Endometrium (tissue), 2 donors: ENCODE measurements around the gene EZH2.

Source experiments
- FAIRE-seq: peaks from 2 replicates; lab custom pipeline; 2012; peaks lifted over from hg19 to GRCh38; lab: Jason Lieb, UNC
- donor health status: control.
- donor health status: control.

Gene EZH2

GRCh38 chr7:148898845-148899484 lies 14.9 kb upstream of the EZH2 start:
- no peak for FAIRE-seq

GRCh38 chr7:148894591-148894990 lies 10.5 kb upstream of the EZH2 start:
- no peak for FAIRE-seq

- no peak for FAIRE-seq
Measured at GRCh38 chr7:148893071-148893470, 9.0 kb upstream of the EZH2 start.

DNA sequence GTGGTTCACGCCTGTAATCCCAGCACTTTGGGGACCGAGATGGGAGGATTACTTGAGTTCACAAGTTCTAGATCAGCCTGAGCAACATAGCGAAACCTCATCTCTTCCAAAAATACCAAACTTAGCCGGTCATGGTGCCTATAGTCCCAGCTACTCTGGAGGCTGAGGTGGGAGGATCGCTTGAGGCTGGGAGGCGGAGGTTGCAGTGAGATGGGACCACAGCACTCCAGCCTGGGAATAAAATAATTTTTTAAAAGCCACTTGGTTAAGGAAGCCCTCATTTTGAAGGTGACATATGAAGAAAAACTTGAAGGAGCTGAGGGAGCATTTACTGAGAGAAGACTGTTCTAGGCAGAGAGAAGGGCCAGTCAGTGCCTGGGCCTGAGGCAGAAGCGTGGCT lies 4.2 kb upstream of the EZH2 start:
- no peak for FAIRE-seq

- FAIRE-seq: no peak
Measured at GRCh38 chr7:148886844-148887243, 2.8 kb upstream of the EZH2 start.

- no peak for FAIRE-seq
Measured at GRCh38 chr7:148884299-148885022, 370 bp upstream of the EZH2 start.

DNA sequence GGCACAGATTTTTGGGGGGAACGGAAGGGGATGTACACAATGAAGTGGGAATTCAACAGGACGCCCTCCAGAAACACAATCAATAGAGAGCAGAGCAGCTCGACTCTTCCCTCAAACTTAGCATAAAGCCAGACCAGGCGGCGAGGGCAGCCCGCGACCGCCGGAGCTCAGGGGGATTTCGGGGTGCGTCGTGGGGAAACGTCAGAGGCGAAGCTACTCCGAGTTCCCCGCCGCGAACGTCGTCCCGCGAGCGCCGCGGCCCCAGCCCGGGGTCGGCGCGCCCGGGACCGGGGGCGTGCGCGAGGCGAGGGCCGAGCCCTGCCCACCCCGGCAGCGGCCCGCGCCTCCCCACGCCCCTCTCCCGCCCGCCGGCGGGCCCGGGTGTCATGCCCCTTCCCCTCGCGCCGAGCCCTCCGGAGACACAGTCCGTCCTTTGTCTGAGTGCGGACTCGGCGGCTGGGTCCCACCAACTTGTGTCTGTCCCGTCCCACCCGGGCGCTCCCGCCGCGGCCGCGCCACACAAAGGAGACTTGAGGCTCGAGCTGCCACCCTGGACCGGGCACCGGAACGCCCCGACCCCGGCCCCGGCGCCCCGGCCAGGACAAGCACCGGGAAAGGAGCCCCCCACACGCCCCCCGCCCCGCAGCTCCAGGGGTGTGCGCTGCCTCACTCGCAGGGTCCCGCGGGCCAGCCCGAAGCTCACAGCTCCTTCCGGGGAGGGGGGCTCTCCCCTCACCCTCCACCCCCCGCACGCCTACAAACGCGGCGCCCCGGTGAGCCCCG lies 634 bp downstream of the EZH2 start:
- FAIRE-seq: no peak

DNA sequence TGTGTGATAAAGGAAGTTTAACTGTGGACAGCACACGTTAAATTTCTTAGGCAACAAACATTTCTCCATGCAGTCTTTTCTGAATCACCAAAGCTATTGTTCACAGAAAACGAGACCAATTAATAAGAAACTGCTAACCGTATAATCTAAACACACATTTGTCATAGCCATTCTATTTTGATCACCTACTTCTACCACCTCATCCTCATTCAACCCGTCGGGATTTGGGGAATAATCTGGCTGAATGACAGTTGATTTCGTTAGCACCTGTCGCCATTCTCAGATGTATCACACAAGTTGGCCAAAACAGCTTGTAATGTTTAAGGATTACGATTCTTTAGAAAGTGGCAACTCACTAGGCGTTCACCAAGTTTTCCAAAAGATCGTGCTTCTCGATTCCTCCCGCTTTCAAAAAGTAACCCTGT lies 1.2 kb downstream of the EZH2 start:
- FAIRE-seq: no peak

DNA sequence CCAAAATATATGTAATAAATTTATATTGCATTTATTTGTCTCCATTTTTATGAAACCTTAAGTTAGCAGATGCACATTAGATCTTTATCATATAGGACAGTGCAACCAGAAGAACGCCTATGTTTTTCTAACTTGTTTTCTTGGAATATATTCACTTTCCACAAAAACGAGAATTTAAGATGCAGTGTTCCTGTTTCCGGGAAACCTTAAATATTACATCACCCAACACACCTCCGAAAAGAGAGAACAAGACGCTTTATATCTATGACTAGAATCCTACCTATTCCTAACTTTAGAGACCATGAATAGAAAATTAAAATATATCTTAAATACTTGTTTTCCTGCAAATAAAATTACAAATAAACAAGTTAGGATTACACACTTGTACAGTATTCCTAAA lies 1.9 kb downstream of the EZH2 start:
- FAIRE-seq: no peak

DNA sequence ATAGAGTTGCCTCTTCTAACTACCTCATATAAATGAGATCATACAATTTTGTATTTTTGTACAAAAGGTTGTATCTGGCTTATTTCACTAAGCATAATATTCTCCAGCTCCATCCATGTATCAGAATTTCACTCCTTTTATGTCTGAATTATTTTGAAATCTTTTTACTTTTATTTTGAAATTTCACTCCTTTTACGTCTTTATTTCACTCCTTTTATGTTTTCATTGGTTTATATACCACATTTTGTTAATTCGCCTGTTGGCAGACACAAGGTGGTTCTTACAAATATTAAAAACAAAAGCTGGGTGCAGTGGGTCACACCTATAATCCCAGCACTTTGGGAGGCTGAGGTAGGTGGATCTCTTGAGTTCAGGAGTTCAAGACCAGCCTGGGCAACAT lies 5.8 kb downstream of the EZH2 start:
- no peak for FAIRE-seq

DNA sequence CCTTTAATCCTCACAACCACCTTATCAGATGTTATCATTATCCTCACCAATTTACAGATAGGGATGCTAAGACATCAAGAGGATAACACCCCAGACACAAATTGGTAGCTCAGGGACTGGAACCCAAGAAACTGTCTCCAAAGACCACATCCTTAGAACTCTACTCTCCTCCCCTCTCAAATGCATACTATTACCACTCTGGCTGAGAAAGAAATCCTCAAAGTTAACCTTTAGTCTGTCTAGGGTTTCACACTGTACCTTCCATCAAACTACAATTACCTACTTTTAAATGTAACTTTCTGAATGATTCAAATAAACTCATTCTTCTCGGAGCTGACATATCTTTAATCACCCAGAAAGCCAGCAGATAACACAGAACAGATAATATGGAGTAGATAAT lies 6.6 kb downstream of the EZH2 start:
- FAIRE-seq: no peak

- no peak for FAIRE-seq
Measured at GRCh38 chr7:148872188-148872587, 11.9 kb downstream of the EZH2 start.

DNA sequence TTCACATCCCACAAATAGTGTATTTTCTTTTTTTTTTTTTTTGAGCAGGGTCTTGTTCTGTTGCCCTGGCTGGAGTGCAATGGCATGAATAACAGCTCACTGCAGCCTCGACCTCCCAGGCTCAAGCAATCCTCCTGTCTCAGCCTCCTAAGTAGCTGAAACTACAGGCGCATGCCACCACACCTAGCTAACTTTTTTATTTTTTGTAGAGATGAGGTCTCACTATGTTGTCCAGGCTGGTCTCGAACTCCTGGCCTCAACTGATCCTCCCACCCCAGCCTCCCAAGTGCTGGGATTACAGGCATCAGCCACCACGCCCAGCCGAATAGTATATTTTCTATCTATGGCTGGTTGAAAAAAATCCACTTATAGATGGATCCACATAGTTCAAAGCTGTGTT lies 12.5 kb downstream of the EZH2 start:
- no peak for FAIRE-seq

- no peak for FAIRE-seq
Measured at GRCh38 chr7:148871030-148871429, 13.1 kb downstream of the EZH2 start.

GRCh38 chr7:148868378-148868674 lies 15.8 kb downstream of the EZH2 start:
- no peak for FAIRE-seq

DNA sequence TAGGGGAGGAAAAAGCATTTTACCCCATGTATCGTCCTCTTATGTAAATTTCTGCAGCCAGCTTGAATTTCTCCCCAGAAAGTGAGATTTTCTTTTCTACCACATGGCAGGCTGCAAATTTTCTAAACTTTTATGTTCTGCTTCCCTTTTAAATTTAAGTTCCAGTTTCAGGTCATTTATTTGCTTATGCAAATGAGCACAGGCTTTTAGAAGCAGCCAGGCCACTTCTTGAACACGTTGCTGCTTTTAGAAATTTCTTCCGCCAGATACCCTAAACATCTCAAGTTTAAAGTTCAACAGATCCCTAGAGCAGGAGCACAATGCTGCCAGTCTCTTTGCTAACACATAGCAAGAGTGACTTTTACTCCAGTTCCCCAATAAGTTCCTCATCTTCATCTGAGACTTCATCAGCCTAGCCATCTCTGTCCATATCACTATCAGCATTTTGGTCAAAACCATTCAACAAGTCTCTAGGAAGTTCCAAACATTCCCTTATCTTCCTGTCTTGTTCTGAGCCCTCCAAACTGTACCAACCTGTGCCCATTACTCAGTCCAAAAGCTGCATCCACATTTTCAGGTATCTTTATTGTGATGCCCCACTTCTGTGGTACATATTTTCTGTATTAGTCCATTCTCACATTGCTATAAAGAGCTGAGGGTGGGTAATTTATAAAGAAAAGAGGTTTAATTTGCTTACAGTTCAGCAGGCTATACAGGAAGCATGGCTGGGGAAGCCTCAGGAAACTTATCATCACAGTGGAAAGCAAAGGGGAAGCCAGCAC lies 16.3 kb downstream of the EZH2 start:
- no peak for FAIRE-seq

- no peak for FAIRE-seq
Measured at GRCh38 chr7:148866362-148866761, 17.7 kb downstream of the EZH2 start.

- FAIRE-seq: no peak
Measured at GRCh38 chr7:148865283-148865682, 18.8 kb downstream of the EZH2 start.

DNA sequence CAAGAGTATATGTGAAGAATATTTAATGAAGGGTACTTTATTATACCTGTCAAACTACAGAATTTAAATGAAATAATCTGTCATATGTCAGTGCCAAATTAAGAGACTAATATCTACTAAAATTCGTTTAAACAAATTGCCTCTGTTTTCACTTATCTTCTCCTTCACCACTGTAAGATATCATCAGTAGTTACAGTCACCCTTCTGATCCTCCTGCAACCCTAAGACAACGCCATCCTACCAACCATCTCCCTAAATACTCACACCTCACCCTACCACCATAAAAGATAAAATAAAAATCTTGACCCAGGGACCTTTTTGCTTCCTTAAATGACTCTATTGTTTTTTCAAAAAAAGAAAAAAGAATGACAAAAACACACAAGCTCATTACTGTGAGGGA lies 20.8 kb downstream of the EZH2 start:
- FAIRE-seq: no peak

- no peak for FAIRE-seq
Measured at GRCh38 chr7:148862481-148862880, 21.6 kb downstream of the EZH2 start.

DNA sequence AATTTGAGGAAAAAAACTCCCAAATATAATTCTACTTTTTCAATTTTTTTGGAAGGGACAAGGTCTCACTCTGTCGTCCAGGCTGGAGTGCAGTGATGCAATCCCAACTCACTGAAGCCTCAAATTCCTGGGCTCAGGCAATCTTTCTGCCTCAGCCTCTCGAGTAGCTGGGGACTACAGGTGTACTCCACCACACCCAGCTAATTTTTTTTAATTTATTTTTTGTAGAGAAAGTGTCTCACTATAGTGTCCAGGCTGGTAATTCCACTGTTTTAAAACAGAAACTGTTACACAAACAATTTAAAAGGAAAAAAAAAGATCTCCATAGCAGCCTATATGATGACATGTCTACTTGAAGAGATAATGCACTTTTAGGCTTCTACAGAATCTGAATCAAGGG lies 25.6 kb downstream of the EZH2 start:
- FAIRE-seq: no peak

DNA sequence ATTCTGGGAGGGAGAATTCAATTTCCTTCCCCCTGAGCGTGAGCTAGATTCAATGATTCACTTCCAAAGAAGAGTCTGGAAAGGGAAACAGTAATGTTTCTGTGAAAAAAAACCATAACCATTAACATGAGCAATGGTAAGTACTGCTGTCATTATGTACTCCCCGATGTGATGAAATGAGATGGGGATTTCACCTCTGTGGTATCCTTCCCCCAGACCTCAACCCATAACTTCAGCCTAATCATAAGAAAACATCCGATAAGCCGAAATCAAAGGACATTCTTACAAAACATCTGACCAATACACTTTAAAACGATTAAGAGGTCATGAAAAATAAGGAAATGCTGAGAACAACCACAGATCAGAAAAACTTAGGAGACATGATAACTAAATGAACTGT lies 27.2 kb downstream of the EZH2 start:
- no peak for FAIRE-seq

DNA sequence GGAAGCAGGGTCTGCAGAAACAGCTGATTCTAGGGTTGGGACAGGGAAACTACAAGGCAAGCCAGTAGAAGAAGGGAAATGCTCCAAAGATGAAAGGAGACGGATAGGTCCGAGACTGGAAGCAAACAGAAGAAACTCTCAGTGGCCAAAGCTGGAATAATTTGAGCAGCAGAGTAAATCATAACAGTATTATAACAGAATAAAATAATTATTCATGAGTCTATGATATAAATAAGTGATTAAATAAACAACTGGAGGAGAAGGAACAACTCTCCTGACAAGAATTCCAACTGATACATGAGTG lies 27.6 kb downstream of the EZH2 start:
- FAIRE-seq: no peak
